Left kidney (tissue), 8 donors: ENCODE measurements around the gene OR4B1. TPM values are rescaled to one million over a fixed set of nuclear protein-coding genes. Genes with fewer than 3 reads are reported as not detected.
"Not testable (repeated sequence)": the region's sequence is repeated elsewhere in the genome, so short reads cannot be mapped to it uniquely, and the experiment has no call there.

Source experiments
- DNase-seq: peaks from one replicate; pipeline ENCODE4 v3.0.0-alpha.2; 2013
- long read RNA-seq, 8 donors: transcript quantifications; one replicate each; lab custom pipeline, GENCODE V29; 2026
- polyA plus RNA-seq: library from polyadenylated mRNA; unstranded; fragments of 120-200 nt; gene quantifications from one replicate; pipeline ENCODE4 v1.2.1, GENCODE V29; 2013; ENCODE audit not compliant: insufficient read length

The OR4B1 gene
- polyA plus RNA-seq = not detected
- long read RNA-seq, donor 1 = 0 reads
- long read RNA-seq, donor 2 = 0 reads
- long read RNA-seq, donor 3 = 0 reads
- long read RNA-seq, donor 4 = 0 reads
- long read RNA-seq, donor 5 = 0 reads
- long read RNA-seq, donor 6 = 0 reads
- long read RNA-seq, donor 7 = 0 reads
- long read RNA-seq, donor 8 = 0 reads

GRCh38 chr11:48216510-48216909 lies at the start of gene OR4B1:
Gene OR4B1, plus strand, starts transcription at chr11:48216810. Its CDS starts 0 bp downstream, at chr11:48216810.
- no peak for DNase-seq

GRCh38 chr11:48167380-48167779 lies 49.2 kb upstream of the OR4B1 start:
- no peak for DNase-seq

GRCh38 chr11:48168815-48169214 lies 47.8 kb upstream of the OR4B1 start:
- no peak for DNase-seq

- DNase-seq = no peak
These were observed 47.4 kb upstream of the OR4B1 start for GRCh38 chr11:48169259-48169658.

- DNase-seq = no peak
These were observed 46.9 kb upstream of the OR4B1 start for GRCh38 chr11:48169717-48170116.

GRCh38 chr11:48170241-48171233 lies 46.1 kb upstream of the OR4B1 start:
- DNase-seq = no peak

GRCh38 chr11:48172818-48173609 lies 43.6 kb upstream of the OR4B1 start:
- peak; percentile 57 for DNase-seq

- DNase-seq = no peak
These were observed 38.9 kb upstream of the OR4B1 start for GRCh38 chr11:48177661-48178060.

GRCh38 chr11:48180627-48181026 lies 36.0 kb upstream of the OR4B1 start:
- DNase-seq = no peak

GRCh38 chr11:48182860-48183526 lies 33.6 kb upstream of the OR4B1 start:
- no peak for DNase-seq

GRCh38 chr11:48184452-48184851 lies 32.2 kb upstream of the OR4B1 start:
- DNase-seq = no peak

- DNase-seq = not testable (repeated sequence)
These were observed 25.5 kb upstream of the OR4B1 start for GRCh38 chr11:48190906-48191654.

GRCh38 chr11:48193876-48194275 lies 22.7 kb upstream of the OR4B1 start:
- DNase-seq = no peak

GRCh38 chr11:48207881-48208280 lies 8.7 kb upstream of the OR4B1 start:
- no peak for DNase-seq

- DNase-seq = no peak
These were observed 6.6 kb upstream of the OR4B1 start for GRCh38 chr11:48210052-48210451.

- DNase-seq = no peak
These were observed 12.2 kb downstream of the OR4B1 start for GRCh38 chr11:48228761-48229160.

GRCh38 chr11:48230057-48230456 lies 13.4 kb downstream of the OR4B1 start:
- not testable (repeated sequence) for DNase-seq

GRCh38 chr11:48237727-48238126 lies 21.1 kb downstream of the OR4B1 start:
- no peak for DNase-seq

- no peak for DNase-seq
These were observed 25.9 kb downstream of the OR4B1 start for GRCh38 chr11:48242501-48242900.

- no peak for DNase-seq
These were observed 28.2 kb downstream of the OR4B1 start, which contains the start of gene OR4X2 for GRCh38 chr11:48244804-48245203. Gene OR4X2, plus strand, starts transcription at chr11:48245104. Its CDS starts 0 bp downstream, at chr11:48245104.

GRCh38 chr11:48248902-48249301 lies 32.3 kb downstream of the OR4B1 start:
- no peak for DNase-seq
